Activated B cell treated with CpG ODN at 0.5 μM for 24 hours (primary cell): Measurements from ENCODE around the gene DLX6. TPM values are rescaled to one million over a fixed set of nuclear protein-coding genes. Genes with fewer than 3 reads are reported as not detected.

Source experiments
- ATAC-seq: fragments of 200-7000 bp; cut with Tn5 transposase; one replicate; pipeline ENCODE4 v1.10.0; 2021; ENCODE audit warnings: low read depth, mild to moderate bottlenecking, moderate library complexity
- CTCF ChIA-PET: fragments of 350-600 bp; sonication (Branson Sonifier 250); formaldehyde crosslinking; loops from one replicate; lab custom pipeline; 2021; ENCODE audit warnings: antibody characterized with exemption; lab: Charles Lee
- POLR2A ChIA-PET: fragments of 350-600 bp; sonication (Branson Sonifier 250); formaldehyde crosslinking; loops from one replicate; lab custom pipeline; 2021; ENCODE audit warnings: antibody characterized with exemption; lab: Charles Lee
- DNase-seq: peaks from one replicate; pipeline ENCODE4 v3.0.0; 2022
- H3K27ac Mint-ChIP-seq: one replicate; pipeline ENCODE4 v1.8.0; 2020; ENCODE audit warnings: mixed read lengths
- H3K27me3 Mint-ChIP-seq: one replicate; pipeline ENCODE4 v1.8.0; 2021; ENCODE audit warnings: mixed read lengths
- H3K36me3 Mint-ChIP-seq: one replicate; pipeline ENCODE4 v1.8.0; 2021; ENCODE audit warnings: low read depth, mixed read lengths
- H3K4me1 Mint-ChIP-seq: one replicate; pipeline ENCODE4 v1.8.0; 2021; ENCODE audit warnings: mixed read lengths
- H3K4me3 Mint-ChIP-seq: one replicate; pipeline ENCODE4 v1.8.0; 2020; ENCODE audit warnings: mild to moderate bottlenecking, mixed read lengths
- H3K9me3 Mint-ChIP-seq: one replicate; pipeline ENCODE4 v1.8.0; 2020; ENCODE audit warnings: mixed read lengths
- intact Hi-C: fragments of 100-400 bp; cut with micrococcal nuclease; formaldehyde crosslinking; loops from one replicate; pipeline ENCODE4 v1.15.1; 2024
- total RNA-seq: library from RNA; stranded (reverse); gene quantifications from 2 replicates; pipeline ENCODE4 v1.2.3, GENCODE V29; 2022
- TF ChIP-seq, protein P1 (sequence below): fragments of 200-600 bp; IDR thresholded peaks from one replicate; pipeline ENCODE4 v1.8.0; 2022; ENCODE audit warnings: antibody characterized with exemption, mild to moderate bottlenecking

DLX6 gene
- total RNA-seq, 1 donor from 2014 or later: not detected

DNA sequence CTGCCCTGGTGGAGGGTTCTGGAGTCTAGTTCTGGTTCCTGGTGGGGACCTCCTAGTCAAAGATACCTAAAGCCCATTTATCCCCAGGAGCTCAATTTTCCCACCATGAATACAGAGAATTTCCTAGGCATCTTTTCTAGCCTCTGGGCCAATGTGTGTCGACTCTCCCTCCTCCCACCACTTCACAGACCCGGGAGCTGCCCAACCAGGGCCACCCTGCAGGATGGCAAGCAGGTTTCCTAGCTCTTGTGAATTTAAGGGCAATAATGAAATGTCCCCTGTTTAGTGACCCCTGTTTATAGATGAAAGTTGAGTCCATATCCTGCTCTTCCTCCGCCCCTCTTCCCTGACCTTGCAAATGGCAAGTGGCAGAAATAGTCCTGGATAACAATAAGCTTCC lies 9.9 kb downstream of the DLX6 start:
- Mint-ChIP-seq H3K4me1 (no peaks in the 10 kb centered on the region), H3K36me3 (no peaks in the 10 kb centered on the region), H3K9me3 (no peaks in the 10 kb centered on the region), H3K27ac (no peak overlapping the region), H3K4me3 (no peak overlapping the region), H3K27me3 (peaks cover 80% of the 10 kb centered on the region)
- TF ChIP-seq, protein P1, sequence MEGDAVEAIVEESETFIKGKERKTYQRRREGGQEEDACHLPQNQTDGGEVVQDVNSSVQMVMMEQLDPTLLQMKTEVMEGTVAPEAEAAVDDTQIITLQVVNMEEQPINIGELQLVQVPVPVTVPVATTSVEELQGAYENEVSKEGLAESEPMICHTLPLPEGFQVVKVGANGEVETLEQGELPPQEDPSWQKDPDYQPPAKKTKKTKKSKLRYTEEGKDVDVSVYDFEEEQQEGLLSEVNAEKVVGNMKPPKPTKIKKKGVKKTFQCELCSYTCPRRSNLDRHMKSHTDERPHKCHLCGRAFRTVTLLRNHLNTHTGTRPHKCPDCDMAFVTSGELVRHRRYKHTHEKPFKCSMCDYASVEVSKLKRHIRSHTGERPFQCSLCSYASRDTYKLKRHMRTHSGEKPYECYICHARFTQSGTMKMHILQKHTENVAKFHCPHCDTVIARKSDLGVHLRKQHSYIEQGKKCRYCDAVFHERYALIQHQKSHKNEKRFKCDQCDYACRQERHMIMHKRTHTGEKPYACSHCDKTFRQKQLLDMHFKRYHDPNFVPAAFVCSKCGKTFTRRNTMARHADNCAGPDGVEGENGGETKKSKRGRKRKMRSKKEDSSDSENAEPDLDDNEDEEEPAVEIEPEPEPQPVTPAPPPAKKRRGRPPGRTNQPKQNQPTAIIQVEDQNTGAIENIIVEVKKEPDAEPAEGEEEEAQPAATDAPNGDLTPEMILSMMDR: no peak
- ChIA-PET POLR2A (interaction anchor here (0.6 kb wide), 1 partner anchor 1168 kb away, joined by 4 read pairs; no protein-coding TSS in a partner anchor), CTCF (interaction anchor here (1.6 kb wide), 1 partner anchor 11 kb away, joined by 3 read pairs; no protein-coding TSS in a partner anchor)
- intact Hi-C loops: no loop called here
- ATAC-seq: no peak
- no peak for DNase-seq

- no peak overlapping the region for H3K4me3 Mint-ChIP-seq
- H3K9me3 Mint-ChIP-seq: no peaks in the 10 kb centered on the region
- peaks cover 3% of the 10 kb centered on the region for H3K4me1 Mint-ChIP-seq
- no peak for ATAC-seq
- H3K27me3 Mint-ChIP-seq: peaks cover 85% of the 10 kb centered on the region
- TF ChIP-seq, protein P1: no peak
- intact Hi-C loops: no loop called here
- H3K36me3 Mint-ChIP-seq: no peaks in the 10 kb centered on the region
- no peak for DNase-seq
- CTCF ChIA-PET: interaction anchor here (1.6 kb wide), 1 partner anchor 11 kb away, joined by 3 read pairs; no protein-coding TSS in a partner anchor
- POLR2A ChIA-PET: interaction anchor here (0.6 kb wide), 1 partner anchor 1169 kb away, joined by 4 read pairs; no protein-coding TSS in a partner anchor
- no peak overlapping the region for H3K27ac Mint-ChIP-seq
Measured at GRCh38 chr7:97015756-97016380, 10.5 kb downstream of the DLX6 start.

- ChIA-PET POLR2A (no interaction called here), CTCF (interaction anchor here (1.6 kb wide), 1 partner anchor 10 kb away, joined by 3 read pairs; no protein-coding TSS in a partner anchor)
- intact Hi-C loops: no loop called here
- DNase-seq (no peak), ATAC-seq (no peak)
- H3K27me3 Mint-ChIP-seq: peaks cover 81% of the 10 kb centered on the region
- H3K9me3 Mint-ChIP-seq: no peaks in the 10 kb centered on the region
- no peaks in the 10 kb centered on the region for H3K36me3 Mint-ChIP-seq
- TF ChIP-seq, protein P1: no peak
- no peak overlapping the region for H3K27ac Mint-ChIP-seq
- H3K4me1 Mint-ChIP-seq: peaks cover 3% of the 10 kb centered on the region
- no peak overlapping the region for H3K4me3 Mint-ChIP-seq
Measured at GRCh38 chr7:97016381-97017191, 11.2 kb downstream of the DLX6 start.

DNA sequence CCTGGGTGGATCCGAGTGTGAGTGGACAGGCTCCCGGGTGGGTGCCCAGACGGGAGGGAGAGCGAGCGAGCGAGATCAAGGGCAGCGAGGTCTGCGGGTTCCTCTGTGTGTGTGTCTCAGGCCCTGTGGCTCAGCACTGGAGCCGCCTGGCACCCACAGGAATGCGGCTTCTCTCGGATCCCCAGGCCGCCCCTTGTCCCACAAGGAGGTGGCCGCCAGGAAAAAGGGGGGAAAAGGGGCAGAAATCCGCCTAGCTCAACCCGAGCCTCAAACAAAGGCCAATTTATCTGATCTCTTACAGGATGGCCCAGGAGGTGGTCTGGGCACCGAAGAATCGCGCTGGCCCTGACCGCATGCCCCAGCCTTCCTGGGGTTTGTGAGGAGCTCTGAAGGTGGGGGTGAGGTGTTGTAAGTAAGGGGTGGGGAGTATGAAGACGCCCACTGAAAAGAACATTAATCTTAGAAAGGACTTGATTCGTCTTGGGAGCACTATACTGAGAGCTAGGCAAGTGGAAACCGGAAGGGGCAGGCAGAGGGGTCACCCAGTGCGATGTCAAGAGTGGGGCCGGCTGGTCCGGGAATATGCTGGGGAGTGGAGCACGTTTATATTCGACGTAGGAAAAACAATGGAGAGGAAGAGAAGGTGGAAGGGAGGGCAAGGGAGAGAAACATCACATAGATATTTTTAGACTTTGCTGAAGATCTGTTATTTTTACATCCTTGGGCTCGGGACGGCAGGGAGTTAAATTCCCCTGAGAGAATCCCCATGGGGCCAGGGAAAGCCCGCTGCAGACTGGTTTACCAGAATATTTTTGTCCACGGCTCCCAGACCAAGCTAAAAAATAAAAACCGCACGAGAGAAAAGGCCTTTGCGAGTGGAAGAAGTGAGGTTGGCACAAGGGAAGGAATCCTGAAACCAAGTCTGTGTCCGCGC lies 12.1 kb downstream of the DLX6 start:
- Mint-ChIP-seq H3K4me1 (peaks cover 8% of the 10 kb centered on the region), H3K4me3 (no peak overlapping the region), H3K27me3 (peaks cover 82% of the 10 kb centered on the region), H3K36me3 (no peaks in the 10 kb centered on the region), H3K27ac (no peak overlapping the region), H3K9me3 (no peaks in the 10 kb centered on the region)
- no peak for DNase-seq
- POLR2A ChIA-PET: no interaction called here
- intact Hi-C loops: no loop called here
- CTCF ChIA-PET: interaction anchor here (0.7 to 1.6 kb wide), 2 partner anchors 9 to 10 kb away, joined by 3 read pairs; no protein-coding TSS in a partner anchor
- ATAC-seq: no peak
- TF ChIP-seq, protein P1: no peak
